Activated naive CD4-positive, alpha-beta T cell treated with anti-CD3 and anti-CD28 coated beads, Interleukin-2, amount 10 ng/mL, durations not matched to agents 7 days and 5 days (primary cell): ENCODE data around the gene FBRS.
"Not testable (repeated sequence)": the region's sequence is repeated elsewhere in the genome, so short reads cannot be mapped to it uniquely, and the experiment has no call there.

Experiments
- CTCF ChIA-PET: fragments of 350-600 bp; sonication (Branson Sonifier 250); formaldehyde crosslinking; loops from one replicate; lab custom pipeline; 2021; ENCODE audit warnings: antibody characterized with exemption; lab: Charles Lee
- DNase-seq: peaks from one replicate; pipeline ENCODE4 v3.0.0-alpha.2; 2020
- H3K27ac Mint-ChIP-seq: one replicate; pipeline ENCODE4 v1.8.0; 2021; ENCODE audit warnings: mild to moderate bottlenecking, moderate library complexity, mixed read lengths
- H3K27me3 Mint-ChIP-seq: one replicate; pipeline ENCODE4 v1.8.0; 2021; ENCODE audit warnings: mild to moderate bottlenecking, mixed read lengths
- H3K36me3 Mint-ChIP-seq: one replicate; pipeline ENCODE4 v1.8.0; 2021; ENCODE audit warnings: mixed read lengths
- H3K4me1 Mint-ChIP-seq: one replicate; pipeline ENCODE4 v1.8.0; 2021; ENCODE audit warnings: mixed read lengths
- H3K4me3 Mint-ChIP-seq: one replicate; pipeline ENCODE4 v1.8.0; 2021; ENCODE audit warnings: mild to moderate bottlenecking, moderate library complexity, mixed read lengths
- H3K9me3 Mint-ChIP-seq: one replicate; pipeline ENCODE4 v1.8.0; 2021; ENCODE audit warnings: mixed read lengths

The FBRS gene

DNA sequence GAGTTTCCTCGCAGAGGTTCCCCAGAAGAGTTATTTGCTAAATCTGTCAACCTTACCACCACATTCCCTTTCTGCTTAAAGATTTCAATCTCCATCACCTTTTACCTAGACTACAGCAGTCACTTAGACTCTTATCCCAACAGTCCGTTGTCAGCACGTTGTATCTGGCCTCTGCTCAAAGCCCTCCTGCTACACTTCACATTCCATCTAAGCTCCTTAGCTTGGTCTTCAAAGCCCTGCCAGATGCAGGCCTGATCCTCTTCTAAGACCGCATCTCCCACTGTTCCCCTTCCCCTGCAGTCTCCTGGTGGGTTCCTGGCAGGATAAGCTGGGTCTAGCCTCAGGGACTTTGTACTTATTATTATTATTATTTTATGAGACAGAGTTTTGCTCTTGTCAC is 30.5 kb downstream of the FBRS start:
- no peak for DNase-seq
- Mint-ChIP-seq H3K4me3 (no peak overlapping the region), H3K27me3 (peaks cover 7% of the 10 kb centered on the region), H3K36me3 (no peaks in the 10 kb centered on the region), H3K27ac (no peak overlapping the region), H3K9me3 (no peaks in the 10 kb centered on the region), H3K4me1 (peaks cover 8% of the 10 kb centered on the region)
- CTCF ChIA-PET: interaction anchor here (1.0 kb wide), 1 partner anchor 58 kb away, joined by 4 read pairs; no protein-coding TSS in a partner anchor

GRCh38 chr16:30691907-30692306 is 33.7 kb downstream of the FBRS start:
- H3K27ac Mint-ChIP-seq: no peak overlapping the region
- H3K27me3 Mint-ChIP-seq: peaks cover 7% of the 10 kb centered on the region
- no peaks in the 10 kb centered on the region for H3K9me3 Mint-ChIP-seq
- CTCF ChIA-PET: interaction anchor here (3.4 to 3.7 kb wide), 2 partner anchors 32 to 41 kb away, joined by 22 to 56 read pairs; partner anchors contain the start of genes FBRS and PRR14
- no peak overlapping the region for H3K4me3 Mint-ChIP-seq
- DNase-seq: no peak
- no peaks in the 10 kb centered on the region for H3K36me3 Mint-ChIP-seq
- peaks cover 19% of the 10 kb centered on the region for H3K4me1 Mint-ChIP-seq

DNA sequence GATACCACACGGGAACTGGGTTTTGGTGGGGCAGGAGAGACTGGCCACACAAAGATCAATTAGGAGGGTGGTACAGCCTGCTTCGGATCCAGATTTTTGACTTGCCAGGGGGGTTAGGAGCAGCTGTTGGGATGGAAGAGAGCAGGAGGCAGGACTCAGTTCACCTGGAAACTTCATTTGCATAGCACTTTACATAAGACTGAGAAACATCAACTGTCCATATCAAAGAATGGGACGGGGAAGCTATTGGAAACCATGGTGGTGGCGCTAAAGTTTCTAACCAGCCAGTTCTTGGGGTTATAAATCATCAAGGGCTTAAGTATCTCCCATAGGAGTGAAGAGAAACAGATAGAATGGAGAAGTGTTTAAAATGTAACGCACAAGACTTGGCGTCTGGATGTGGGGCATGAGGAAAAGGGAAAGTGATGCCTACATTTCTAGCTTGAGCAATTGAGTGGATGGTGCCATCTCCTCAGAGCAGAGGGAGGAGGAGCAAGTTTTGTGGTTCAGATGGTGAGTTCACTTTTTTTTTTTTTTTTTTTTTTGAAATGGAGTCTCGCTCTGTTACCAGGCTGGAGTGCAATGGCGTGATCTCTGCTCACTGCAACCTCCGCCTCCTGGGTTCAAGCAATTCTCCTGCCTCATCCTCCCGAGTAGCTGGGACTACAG is 34.3 kb downstream of the FBRS start:
- Mint-ChIP-seq H3K4me1 (peaks cover 25% of the 10 kb centered on the region), H3K27ac (no peak overlapping the region), H3K27me3 (peaks cover 5% of the 10 kb centered on the region), H3K36me3 (no peaks in the 10 kb centered on the region), H3K9me3 (no peaks in the 10 kb centered on the region), H3K4me3 (no peak overlapping the region)
- DNase-seq: no peak
- CTCF ChIA-PET: interaction anchor here (1.3 to 3.7 kb wide), 4 partner anchors 8 to 41 kb away, joined by 3 to 56 read pairs (median 12); partner anchors contain the start of genes FBRS and PRR14

DNA sequence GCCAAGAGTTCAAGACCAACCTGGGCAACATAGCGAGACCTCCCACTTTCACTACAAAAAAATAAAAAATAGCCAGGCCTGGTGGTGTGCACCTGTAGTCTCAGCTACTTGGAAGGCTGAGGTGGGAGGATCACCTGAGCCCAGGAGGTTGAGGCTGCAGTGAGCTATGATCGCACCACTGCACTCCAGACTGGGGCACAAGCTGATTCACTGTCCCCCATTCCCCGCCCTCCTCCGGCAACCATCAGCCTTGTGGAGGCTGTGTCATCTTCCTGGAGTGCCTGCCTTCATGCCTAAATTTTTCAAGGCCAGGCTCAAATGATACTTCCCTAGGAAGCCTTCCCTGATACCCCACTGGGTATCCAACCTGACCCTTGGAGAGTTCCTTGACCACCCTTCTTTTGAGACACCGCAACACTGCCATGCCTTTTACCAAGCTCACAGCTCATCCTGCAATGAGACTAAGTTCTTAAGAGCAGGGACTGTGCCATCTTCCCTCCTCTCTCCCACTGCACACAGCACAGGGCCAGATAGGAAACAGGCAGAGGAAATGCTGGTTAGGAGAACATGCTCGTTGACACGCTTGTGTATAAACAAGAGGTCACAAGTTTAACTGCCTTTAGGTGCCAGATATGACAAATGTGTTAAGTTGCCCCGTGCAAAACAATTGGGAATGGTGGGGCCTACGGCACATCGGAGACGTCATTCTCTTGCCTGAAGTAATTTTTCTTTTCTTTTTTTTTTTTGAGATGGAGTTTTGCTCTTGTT is 36.9 kb downstream of the FBRS start:
- DNase-seq: no peak
- peaks cover 41% of the 10 kb centered on the region for H3K4me1 Mint-ChIP-seq
- peaks cover 4% of the 10 kb centered on the region for H3K27me3 Mint-ChIP-seq
- H3K4me3 Mint-ChIP-seq: no peak overlapping the region
- no peaks in the 10 kb centered on the region for H3K9me3 Mint-ChIP-seq
- CTCF ChIA-PET: interaction anchor here (1.2 to 3.7 kb wide), 6 partner anchors 17 to 97 kb away, joined by 3 to 56 read pairs (median 8); partner anchors contain the start of genes FBRS and PRR14
- H3K36me3 Mint-ChIP-seq: peaks cover 12% of the 10 kb centered on the region
- peak overlapping the region; percentile 4 for H3K27ac Mint-ChIP-seq

DNA sequence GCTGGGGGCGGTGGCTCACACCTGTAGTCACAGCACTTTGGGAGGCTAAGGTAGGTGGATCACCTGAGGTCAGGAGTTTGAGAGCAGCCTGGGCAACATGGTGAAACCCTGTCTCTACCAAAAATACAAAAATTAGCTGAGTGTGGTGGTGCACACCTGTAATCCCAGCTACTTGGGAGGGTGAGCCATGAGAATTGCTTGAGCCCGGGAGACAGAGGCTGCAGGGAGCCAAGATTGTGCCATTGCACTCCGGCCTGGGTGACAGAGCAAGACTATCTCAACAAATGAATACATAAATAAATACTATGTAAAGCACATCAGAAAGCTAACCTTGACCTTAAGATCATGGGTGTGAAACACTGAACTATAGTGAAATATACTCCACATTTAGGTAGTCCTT is 38.4 kb downstream of the FBRS start:
- H3K4me3 Mint-ChIP-seq: not testable (repeated sequence)

DNA sequence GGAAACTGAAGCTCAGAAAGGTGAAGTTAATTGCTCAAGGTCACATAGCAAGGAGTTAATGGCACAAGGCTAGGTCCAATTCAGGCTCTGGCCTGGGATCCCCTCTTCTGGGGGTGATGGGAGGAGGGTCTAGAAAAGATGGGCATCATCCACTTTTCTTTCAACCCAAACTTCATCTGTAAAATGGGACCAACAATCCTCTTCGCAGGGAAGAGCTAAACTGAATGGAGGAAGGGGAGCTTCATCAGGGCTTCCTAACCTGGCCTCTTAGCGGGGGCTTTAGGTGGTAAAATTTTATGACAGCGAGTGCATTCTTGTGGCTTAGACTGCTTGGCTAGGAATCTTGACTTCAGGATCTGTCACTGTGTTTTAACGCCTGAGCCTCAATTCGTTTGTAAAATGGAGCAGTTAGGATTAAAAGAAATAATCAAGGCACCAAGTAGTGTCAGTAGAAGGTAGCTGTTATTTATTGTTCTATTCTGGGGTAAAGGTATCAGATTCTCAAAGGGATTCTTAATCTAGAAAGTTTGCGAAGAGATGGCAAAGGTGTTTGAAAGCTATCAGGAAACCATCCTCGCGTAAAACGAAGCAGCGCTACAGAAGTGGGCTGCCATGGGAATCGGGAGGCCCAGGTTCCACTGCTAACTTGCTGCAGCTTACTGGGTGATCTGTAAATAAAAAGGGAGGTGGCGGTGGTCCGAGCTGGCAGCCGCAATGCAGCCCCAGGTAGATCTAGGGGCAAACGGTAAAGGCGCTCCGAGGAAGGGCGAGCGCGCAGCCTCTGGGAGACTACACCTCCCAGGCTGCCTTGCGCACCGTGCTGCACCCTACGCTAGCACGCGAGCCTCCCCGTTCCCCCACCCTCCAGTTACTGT is 39.3 kb downstream of the FBRS start:
- CTCF ChIA-PET: interaction anchor here (0.8 to 2.3 kb wide), 8 partner anchors 14 to 99 kb away, joined by 3 to 10 read pairs (median 4); partner anchors contain the start of gene FBRS
- Mint-ChIP-seq H3K27me3 (peaks cover 4% of the 10 kb centered on the region), H3K27ac (peak overlapping the region; percentile 99), H3K36me3 (peaks cover 20% of the 10 kb centered on the region), H3K4me3 (peak overlapping the region; percentile 100), H3K4me1 (peaks cover 45% of the 10 kb centered on the region), H3K9me3 (no peaks in the 10 kb centered on the region)
- DNase-seq: no peak

More for the DNA sequence above, 38.4 kb downstream of the FBRS start:
- not testable (repeated sequence) for H3K9me3 Mint-ChIP-seq, H3K27ac Mint-ChIP-seq, H3K27me3 Mint-ChIP-seq, DNase-seq
- peaks cover 20% of the 10 kb centered on the region for H3K36me3 Mint-ChIP-seq
- H3K4me1 Mint-ChIP-seq: peaks cover 46% of the 10 kb centered on the region
- CTCF ChIA-PET: interaction anchor here (0.9 to 2.3 kb wide), 6 partner anchors 36 to 88 kb away, joined by 3 to 10 read pairs (median 4); partner anchors contain the start of gene FBRS

DNA sequence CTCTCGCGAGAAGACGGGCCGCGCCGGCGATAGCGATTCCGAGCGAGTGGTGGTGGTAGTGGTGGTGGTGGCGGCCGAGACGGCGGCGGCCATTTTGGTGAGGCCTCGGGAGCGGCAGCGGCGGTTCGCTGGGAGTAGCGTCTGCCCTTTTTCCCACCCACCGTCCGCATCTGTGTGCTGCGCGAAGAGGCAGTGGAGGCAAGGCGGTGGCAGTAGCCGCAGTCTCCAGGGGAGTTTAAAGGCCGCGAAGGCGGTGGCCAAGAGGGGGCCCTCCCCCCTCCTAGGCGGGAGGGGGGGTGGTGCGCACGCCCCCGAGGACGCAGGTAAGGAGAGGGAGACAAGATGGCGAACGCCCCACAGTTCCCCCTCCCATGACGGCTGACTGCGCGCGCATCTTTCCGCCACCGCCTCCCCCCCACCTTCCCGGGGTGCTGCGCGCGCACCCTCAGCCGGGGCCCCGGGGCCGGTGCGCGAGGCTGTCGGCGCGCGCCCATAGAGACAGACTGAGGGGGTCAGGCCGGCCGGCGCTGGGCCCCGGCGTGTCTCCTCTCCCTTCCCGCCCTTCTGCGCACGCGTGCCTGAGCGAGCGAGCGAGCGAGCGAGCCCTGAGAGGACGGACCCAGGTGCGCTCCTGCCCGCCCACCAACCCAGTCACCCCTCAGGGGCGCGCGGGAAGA is 40.0 kb downstream of the FBRS start:
- Mint-ChIP-seq H3K27ac (peak overlapping the region; percentile 99), H3K4me3 (peak overlapping the region; percentile 100), H3K4me1 (peaks cover 44% of the 10 kb centered on the region), H3K36me3 (peaks cover 25% of the 10 kb centered on the region), H3K9me3 (no peaks in the 10 kb centered on the region), H3K27me3 (peaks cover 4% of the 10 kb centered on the region)
- CTCF ChIA-PET: interaction anchor here (0.8 to 2.3 kb wide), 4 partner anchors 13 to 100 kb away, joined by 3 to 10 read pairs (median 4); partner anchors contain the start of gene FBRS
- DNase-seq: peak; percentile 100

DNA sequence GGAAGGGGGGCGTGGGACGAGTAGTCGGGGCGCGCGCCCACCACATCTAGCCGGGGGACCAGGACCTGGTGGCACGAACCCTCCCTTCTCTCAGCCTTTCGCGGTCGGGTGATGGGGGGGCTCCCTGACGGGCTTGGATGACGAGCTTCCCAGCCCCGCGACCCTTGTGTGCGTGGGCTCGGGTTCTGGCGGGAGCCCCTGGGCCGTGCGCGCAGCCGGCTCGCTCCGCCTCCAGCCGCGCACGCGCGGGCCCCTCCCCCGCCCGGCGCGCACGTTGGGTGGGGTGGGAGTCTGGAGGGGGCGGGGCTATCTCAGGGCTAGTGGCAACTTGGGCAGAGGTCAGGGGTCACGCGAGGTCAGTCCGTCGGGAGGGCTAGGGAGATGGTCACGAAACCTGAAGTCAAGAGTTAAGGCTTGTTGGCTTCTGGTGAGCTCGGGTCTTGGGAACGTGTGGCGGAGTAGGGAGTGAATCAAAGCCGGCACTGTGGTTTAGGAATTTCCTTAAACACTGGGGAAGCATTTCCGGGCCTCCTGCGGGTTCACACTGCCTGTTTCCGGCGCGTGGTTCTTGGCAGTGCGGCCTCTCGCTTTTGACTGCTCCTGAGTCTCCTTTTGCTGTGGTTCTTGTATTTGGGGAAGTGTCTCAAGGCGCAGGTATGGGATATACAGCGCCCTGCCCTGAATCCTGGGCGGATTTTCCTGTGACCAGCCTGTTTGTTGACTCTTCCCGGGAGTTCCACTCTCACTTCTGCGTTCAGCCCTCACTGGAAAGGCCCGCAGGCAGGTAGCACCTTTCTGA is 40.8 kb downstream of the FBRS start, which contains the start of gene SRCAP:
Gene SRCAP, plus strand, starts transcription at position 356 of the 799 bp plus-strand sequence. CDS start 1,654 bp downstream, outside the sequence.
- Mint-ChIP-seq H3K4me1 (peaks cover 37% of the 10 kb centered on the region), H3K27ac (peak within 1 kb of the TSS; percentile 99), H3K27me3 (peaks cover 4% of the 10 kb centered on the region), H3K36me3 (peaks cover 28% of the 10 kb centered on the region), H3K4me3 (peak within 1 kb of the TSS; percentile 100), H3K9me3 (no peaks in the 10 kb centered on the region)
- CTCF ChIA-PET: no interaction called here
- DNase-seq: peak; percentile 91

- peak overlapping the region; percentile 99 for H3K27ac Mint-ChIP-seq
- H3K4me3 Mint-ChIP-seq: peak overlapping the region; percentile 100
- DNase-seq: no peak
- CTCF ChIA-PET: interaction anchor here (0.6 kb wide), 1 partner anchor 28 kb away, joined by 3 read pairs; no protein-coding TSS in a partner anchor
- peaks cover 36% of the 10 kb centered on the region for H3K4me1 Mint-ChIP-seq
- H3K9me3 Mint-ChIP-seq: no peaks in the 10 kb centered on the region
- peaks cover 32% of the 10 kb centered on the region for H3K36me3 Mint-ChIP-seq
- H3K27me3 Mint-ChIP-seq: peaks cover 4% of the 10 kb centered on the region
These were observed 41.4 kb downstream of the FBRS start for GRCh38 chr16:30699615-30700099.

GRCh38 chr16:30700491-30700890 is 42.3 kb downstream of the FBRS start:
- CTCF ChIA-PET: interaction anchor here (0.6 kb wide), 1 partner anchor 27 kb away, joined by 3 read pairs; no protein-coding TSS in a partner anchor
- Mint-ChIP-seq H3K4me1 (peaks cover 30% of the 10 kb centered on the region), H3K4me3 (peak overlapping the region; percentile 100), H3K9me3 (no peaks in the 10 kb centered on the region), H3K27ac (no peak overlapping the region), H3K27me3 (peaks cover 4% of the 10 kb centered on the region), H3K36me3 (peaks cover 35% of the 10 kb centered on the region)
- no peak for DNase-seq

DNA sequence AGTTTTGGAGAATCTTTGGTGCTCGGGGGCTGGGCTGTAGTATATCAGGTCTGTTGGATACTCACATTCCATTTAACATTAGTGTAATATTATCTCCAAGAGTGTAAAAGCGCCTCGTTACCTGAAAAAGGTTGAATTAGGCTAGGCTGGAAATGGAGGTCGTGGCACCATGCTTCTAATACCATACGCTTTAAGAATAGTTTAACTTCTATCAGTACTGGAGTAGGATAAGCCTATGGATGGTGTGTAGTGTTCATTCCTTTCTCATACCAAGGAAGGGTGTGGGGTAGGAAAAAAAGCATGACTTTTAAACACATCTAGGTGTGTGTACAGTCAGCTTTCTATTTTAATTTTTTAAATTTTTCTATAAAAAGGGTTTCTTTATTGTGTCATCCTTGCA is 42.7 kb downstream of the FBRS start:
- H3K4me1 Mint-ChIP-seq: peaks cover 29% of the 10 kb centered on the region

GRCh38 chr16:30703071-30703470 is 44.8 kb downstream of the FBRS start:
- H3K27me3 Mint-ChIP-seq, H3K4me3 Mint-ChIP-seq, H3K9me3 Mint-ChIP-seq, CTCF ChIA-PET, H3K27ac Mint-ChIP-seq, DNase-seq: not testable (repeated sequence)
- Mint-ChIP-seq H3K36me3 (peaks cover 55% of the 10 kb centered on the region), H3K4me1 (peaks cover 18% of the 10 kb centered on the region)

More for the DNA sequence above, 42.7 kb downstream of the FBRS start:
- H3K36me3 Mint-ChIP-seq: peaks cover 37% of the 10 kb centered on the region
- DNase-seq: no peak
- H3K4me3 Mint-ChIP-seq: peak overlapping the region; percentile 18
- H3K27ac Mint-ChIP-seq: peak overlapping the region; percentile 64
- H3K27me3 Mint-ChIP-seq: peaks cover 4% of the 10 kb centered on the region
- no peaks in the 10 kb centered on the region for H3K9me3 Mint-ChIP-seq
- CTCF ChIA-PET: no interaction called here
